Astrocyte (in vitro differentiated cells and primary cell): ENCODE data around the gene RPS21. TPM values are rescaled to one million over a fixed set of nuclear protein-coding genes. Genes with fewer than 3 reads are reported as not detected.

Experiments used
- DNase-seq: peaks from one replicate; pipeline ENCODE4 v3.0.0-alpha.2; 2010; ENCODE audit warnings: low read depth
- FAIRE-seq: peaks from 2 replicates; lab custom pipeline; 2011; peaks lifted over from hg19 to GRCh38; lab: Jason Lieb, UNC
- H2AFZ ChIP-seq: 2 replicates; pipeline ENCODE4 v1.6.0; 2012; ENCODE audit warnings: low read depth, low read length, inconsistent platforms
- H3K27ac ChIP-seq: 2 replicates; pipeline ENCODE4 v1.5.1; 2011; ENCODE audit warnings: low read depth, low read length, inconsistent platforms
- H3K27me3 ChIP-seq: 2 replicates; pipeline ENCODE4 v1.6.0; 2011; ENCODE audit warnings: low read length, inconsistent platforms; ENCODE audit not compliant: insufficient read depth
- H3K36me3 ChIP-seq: 2 replicates; pipeline ENCODE4 v1.5.1; 2011; ENCODE audit warnings: low read length, inconsistent platforms; ENCODE audit not compliant: insufficient read depth
- H3K4me1 ChIP-seq: 2 replicates; pipeline ENCODE4 v1.5.1; 2011; ENCODE audit warnings: low read length, inconsistent platforms; ENCODE audit not compliant: insufficient read depth
- H3K4me2 ChIP-seq: 2 replicates; pipeline ENCODE4 v1.6.0; 2012; ENCODE audit warnings: low read length, inconsistent platforms
- H3K4me3 ChIP-seq: 2 replicates; pipeline ENCODE4 v1.5.1; 2011; ENCODE audit warnings: low read depth, mild to moderate bottlenecking, low read length, inconsistent platforms; ENCODE audit not compliant: insufficient read depth
- H3K79me2 ChIP-seq: 2 replicates; pipeline ENCODE4 v1.6.0; 2012; ENCODE audit warnings: mild to moderate bottlenecking, low read length, inconsistent platforms; ENCODE audit not compliant: insufficient read depth
- H3K9ac ChIP-seq: 2 replicates; pipeline ENCODE4 v1.6.0; 2012; ENCODE audit warnings: mild to moderate bottlenecking, low read length, inconsistent platforms
- H3K9me3 ChIP-seq: 2 replicates; pipeline ENCODE4 v1.5.1; 2012; ENCODE audit warnings: low read depth, mild to moderate bottlenecking, low read length, inconsistent platforms; ENCODE audit not compliant: insufficient read depth
- H4K20me1 ChIP-seq: 2 replicates; pipeline ENCODE4 v1.6.0; 2012; ENCODE audit warnings: low read length, inconsistent platforms; ENCODE audit not compliant: insufficient read depth
- H3K27ac Mint-ChIP-seq: one replicate; pipeline ENCODE4 v1.8.0; 2021; ENCODE audit warnings: mild to moderate bottlenecking, mixed read lengths; ENCODE audit not compliant: unreplicated experiment
- H3K27me3 Mint-ChIP-seq: one replicate; pipeline ENCODE4 v1.8.0; 2021; ENCODE audit warnings: low read depth, mixed read lengths; ENCODE audit not compliant: unreplicated experiment
- H3K36me3 Mint-ChIP-seq: one replicate; pipeline ENCODE4 v1.8.0; 2021; ENCODE audit warnings: low read depth, mixed read lengths; ENCODE audit not compliant: unreplicated experiment
- H3K4me1 Mint-ChIP-seq: one replicate; pipeline ENCODE4 v1.8.0; 2021; ENCODE audit warnings: low read depth, mixed read lengths; ENCODE audit not compliant: unreplicated experiment
- H3K4me3 Mint-ChIP-seq: one replicate; pipeline ENCODE4 v1.8.0; 2021; ENCODE audit warnings: mild to moderate bottlenecking, moderate library complexity, mixed read lengths; ENCODE audit not compliant: unreplicated experiment
- H3K9me3 Mint-ChIP-seq: one replicate; pipeline ENCODE4 v1.8.0; 2021; ENCODE audit warnings: mild to moderate bottlenecking, mixed read lengths; ENCODE audit not compliant: unreplicated experiment
- EZH2 ChIP-seq: IDR thresholded peaks from 2 replicates; pipeline ENCODE4 v1.6.1; 2012; ENCODE audit warnings: mild to moderate bottlenecking, low read length, inconsistent platforms; ENCODE audit not compliant: insufficient read depth
- total RNA-seq: library from RNA; stranded (reverse); gene quantifications from 2 replicates; pipeline ENCODE4 v1.2.1, GENCODE V29; 2021
- TF ChIP-seq, protein P1 (sequence below): IDR thresholded peaks from 2 replicates; pipeline ENCODE4 v1.5.1; 2011; ENCODE audit warnings: low read depth, mild to moderate bottlenecking, inconsistent platforms, low read length, moderate library complexity; ENCODE audit not compliant: insufficient read depth

Gene RPS21
- total RNA-seq, 1 donor from 2014 or later: 1,251 TPM

- H3K9me3 ChIP-seq: no peaks in the 10 kb centered on the region
- Mint-ChIP-seq H3K4me1 (peaks cover 2% of the 10 kb centered on the region), H3K27ac (no peak overlapping the region), H3K36me3 (no peaks in the 10 kb centered on the region), H3K27me3 (peaks cover 31% of the 10 kb centered on the region), H3K9me3 (no peaks in the 10 kb centered on the region), H3K4me3 (no peak overlapping the region)
- peaks cover 8% of the 10 kb centered on the region for H3K27me3 ChIP-seq
- no peaks in the 10 kb centered on the region for H3K36me3 ChIP-seq
- no peak overlapping the region for H3K4me2 ChIP-seq
- DNase-seq: no peak
- H3K4me3 ChIP-seq: no peak overlapping the region
- H3K79me2 ChIP-seq: no peaks in the 10 kb centered on the region
- H3K4me1 ChIP-seq: no peaks in the 10 kb centered on the region
- FAIRE-seq: no peak
- no peak overlapping the region for H3K27ac ChIP-seq
- no peaks in the 10 kb centered on the region for H4K20me1 ChIP-seq
- no peak overlapping the region for H3K9ac ChIP-seq
- no peak for TF ChIP-seq EZH2
- TF ChIP-seq, protein P1, sequence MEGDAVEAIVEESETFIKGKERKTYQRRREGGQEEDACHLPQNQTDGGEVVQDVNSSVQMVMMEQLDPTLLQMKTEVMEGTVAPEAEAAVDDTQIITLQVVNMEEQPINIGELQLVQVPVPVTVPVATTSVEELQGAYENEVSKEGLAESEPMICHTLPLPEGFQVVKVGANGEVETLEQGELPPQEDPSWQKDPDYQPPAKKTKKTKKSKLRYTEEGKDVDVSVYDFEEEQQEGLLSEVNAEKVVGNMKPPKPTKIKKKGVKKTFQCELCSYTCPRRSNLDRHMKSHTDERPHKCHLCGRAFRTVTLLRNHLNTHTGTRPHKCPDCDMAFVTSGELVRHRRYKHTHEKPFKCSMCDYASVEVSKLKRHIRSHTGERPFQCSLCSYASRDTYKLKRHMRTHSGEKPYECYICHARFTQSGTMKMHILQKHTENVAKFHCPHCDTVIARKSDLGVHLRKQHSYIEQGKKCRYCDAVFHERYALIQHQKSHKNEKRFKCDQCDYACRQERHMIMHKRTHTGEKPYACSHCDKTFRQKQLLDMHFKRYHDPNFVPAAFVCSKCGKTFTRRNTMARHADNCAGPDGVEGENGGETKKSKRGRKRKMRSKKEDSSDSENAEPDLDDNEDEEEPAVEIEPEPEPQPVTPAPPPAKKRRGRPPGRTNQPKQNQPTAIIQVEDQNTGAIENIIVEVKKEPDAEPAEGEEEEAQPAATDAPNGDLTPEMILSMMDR: no peak
- no peak overlapping the region for H2AFZ ChIP-seq
Measured at GRCh38 chr20:62426699-62427131, 39.8 kb downstream of the RPS21 start.

DNA sequence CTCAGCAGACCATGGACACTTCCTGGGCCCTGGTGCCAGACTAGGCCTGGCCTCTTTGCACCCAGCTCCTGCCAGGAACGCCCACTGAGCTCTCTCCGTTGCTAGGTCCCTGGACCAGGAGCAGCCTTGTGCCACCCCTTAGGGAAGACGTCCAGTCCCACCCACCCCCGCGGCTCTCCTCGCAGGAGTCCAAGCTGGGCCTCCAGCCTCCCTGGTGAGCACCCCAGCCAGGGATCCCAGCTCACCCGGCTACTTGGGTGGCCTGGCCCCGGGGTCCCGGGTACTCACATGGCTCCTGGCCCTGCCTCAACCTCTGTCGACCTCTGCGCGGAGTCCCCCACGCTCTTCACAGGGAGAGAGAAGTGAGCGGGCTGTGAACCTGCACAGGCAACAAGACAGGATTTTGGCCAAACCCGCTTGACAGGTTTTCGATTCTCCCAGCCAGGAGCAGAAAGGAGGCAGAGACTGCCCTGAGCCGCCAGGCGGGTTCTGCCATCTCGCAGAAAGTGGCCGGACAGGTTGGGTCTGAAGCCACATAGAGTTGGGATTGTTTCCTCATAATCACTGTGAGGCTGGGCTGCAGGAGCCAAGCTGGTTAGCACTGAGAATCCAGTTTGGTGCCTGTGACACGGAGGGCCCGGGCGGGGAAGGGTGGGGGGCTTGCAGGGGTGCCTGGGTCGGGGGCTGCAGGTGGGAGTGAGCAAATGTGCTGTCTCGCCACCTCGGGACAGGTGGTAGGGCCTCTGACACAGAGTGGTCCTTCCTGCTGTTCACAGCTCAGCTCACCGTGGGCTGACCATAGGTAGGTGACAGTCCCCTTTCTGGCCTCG lies 40.5 kb downstream of the RPS21 start, which contains the start of gene RBBP8NL:
Gene RBBP8NL (minus strand): TSS at position 368 of the 830 bp plus-strand sequence. CDS start 7,892 bp downstream, outside the sequence.
- Mint-ChIP-seq H3K27ac (no peak within 1 kb of the TSS), H3K4me1 (peaks cover 2% of the 10 kb centered on the region), H3K36me3 (no peaks in the 10 kb centered on the region), H3K9me3 (no peaks in the 10 kb centered on the region), H3K4me3 (no peak within 1 kb of the TSS), H3K27me3 (peaks cover 35% of the 10 kb centered on the region)
- no peak within 1 kb of the TSS for H3K4me3 ChIP-seq
- DNase-seq (no peak), FAIRE-seq (no peak)
- peaks cover 9% of the 10 kb centered on the region for H3K27me3 ChIP-seq
- H3K4me1 ChIP-seq: no peaks in the 10 kb centered on the region
- H3K9ac ChIP-seq: no peak within 1 kb of the TSS
- no peak within 1 kb of the TSS for H2AFZ ChIP-seq
- no peak within 1 kb of the TSS for H3K4me2 ChIP-seq
- no peak within 1 kb of the TSS for H3K27ac ChIP-seq
- no peaks in the 10 kb centered on the region for H4K20me1 ChIP-seq
- H3K79me2 ChIP-seq: no peaks in the 10 kb centered on the region
- no peaks in the 10 kb centered on the region for H3K9me3 ChIP-seq
- TF ChIP-seq, protein P1: no peak
- no peak for TF ChIP-seq EZH2
- no peaks in the 10 kb centered on the region for H3K36me3 ChIP-seq

- no peaks in the 10 kb centered on the region for H3K9me3 ChIP-seq
- Mint-ChIP-seq H3K36me3 (no peaks in the 10 kb centered on the region), H3K27me3 (peaks cover 40% of the 10 kb centered on the region), H3K4me3 (no peak overlapping the region), H3K9me3 (no peaks in the 10 kb centered on the region), H3K4me1 (peaks cover 2% of the 10 kb centered on the region), H3K27ac (no peak overlapping the region)
- H3K27me3 ChIP-seq: peaks cover 11% of the 10 kb centered on the region
- H3K27ac ChIP-seq: no peak overlapping the region
- H3K79me2 ChIP-seq: no peaks in the 10 kb centered on the region
- H3K9ac ChIP-seq: no peak overlapping the region
- no peak for DNase-seq
- H4K20me1 ChIP-seq: no peaks in the 10 kb centered on the region
- no peak overlapping the region for H2AFZ ChIP-seq
- H3K4me3 ChIP-seq: no peak overlapping the region
- H3K4me1 ChIP-seq: no peaks in the 10 kb centered on the region
- TF ChIP-seq, protein P1: no peak
- no peak for TF ChIP-seq EZH2
- no peak overlapping the region for H3K4me2 ChIP-seq
- no peaks in the 10 kb centered on the region for H3K36me3 ChIP-seq
- no peak for FAIRE-seq
Measured at GRCh38 chr20:62428002-62428372, 41.1 kb downstream of the RPS21 start.
